Pancreas (tissue), 10 donors: ENCODE data around the gene ITFG1. TPM values are rescaled to one million over a fixed set of nuclear protein-coding genes. Genes with fewer than 3 reads are reported as not detected.
"Not testable (repeated sequence)": the region's sequence is repeated elsewhere in the genome, so short reads cannot be mapped to it uniquely, and the experiment has no call there.

ENCODE experiments used
- ATAC-seq, 4 donors: fragments of 200-7000 bp; cut with Tn5 transposase; one replicate each; pipeline versions ENCODE4 v1.8.0 to v1.9.1; 2020; ENCODE audit warnings: mild to moderate bottlenecking in 4 of 4, moderate library complexity in 4 of 4
- DNase-seq, 6 donors: peaks; one replicate each; pipeline ENCODE4 v3.0.0-alpha.2; 2020
- FAIRE-seq: peaks from 2 replicates; lab custom pipeline; 2012; peaks lifted over from hg19 to GRCh38; lab: Jason Lieb, UNC
- H3K27ac ChIP-seq, 4 donors: fragments of 200-600 bp; sonication (generic); 1 replicate in 3 of 4; 2 replicates in 1 of 4; pipeline versions ENCODE4 v1.5.0 to v1.8.0; 2020
- H3K27me3 ChIP-seq, 4 donors: fragments of 200-600 bp; one replicate each; pipeline ENCODE4 v1.8.0; 2021
- H3K36me3 ChIP-seq, 3 donors: fragments of 200-600 bp; sonication (generic) in 1 of 3; one replicate each; pipeline versions ENCODE4 v1.5.0 to v1.8.0; 2020 to 2021
- H3K4me1 ChIP-seq, 3 donors: fragments of 200-600 bp; one replicate each; pipeline ENCODE4 v1.8.0; 2021
- H3K4me3 ChIP-seq, 4 donors: fragments of 200-600 bp; sonication (generic) in 2 of 4; one replicate each; pipeline versions ENCODE4 v1.5.0 to v1.8.0; 2020 to 2021
- H3K9me3 ChIP-seq, 4 donors: fragments of 200-600 bp; one replicate each; pipeline ENCODE4 v1.8.0; 2021
- CTCF ChIP-seq, 4 donors: fragments of 200-600 bp; sonication (generic) in 3 of 4; IDR thresholded peaks; one replicate each; pipeline versions ENCODE4 v1.5.0 to v1.8.0; 2021; ENCODE audit warnings: antibody characterized with exemption in 4 of 4
- WGBS, 2 donors: extraction: QIAGEN DNeasy Blood & Tissue Kit; methylation state at CpG; one replicate each; pipeline ENCODE4 v1.1.7; 2013; 5-methylcytosine and 5-hydroxymethylcytosine counted together
- intact Hi-C, 3 donors: fragments of 100-400 bp; cut with DNase I; formaldehyde crosslinking; loops; one replicate each; pipeline versions ENCODE4 v1.11.1 to v1.14.2; 2022
- polyA plus RNA-seq, 2 donors: library from polyadenylated mRNA; stranded (reverse); fragments of 200-250 nt; gene quantifications; one replicate each; pipeline ENCODE4 v1.2.3, GENCODE V29; 2013
- total RNA-seq, 6 donors: library from RNA; stranded (reverse); fragmentation: NEBNext Ultra II Directional in 4 of 6; extraction: Animal tissue kit (Norgen Biotek cat#: 25700) in 4 of 6; gene quantifications; one replicate each; pipeline versions ENCODE4 v1.2.1 to v1.2.4, GENCODE V29; 2021 to 2023
- donor health status: healthy with polysubstance abuse.
- donor health status: DM: no; HTN: no; CAD: no; lungs with moderate emphysema.
- donor health status: DM: no; HTN: no; CAD: no.
- donor health status: control.
- donor health status: control.
- donor health status: Bipolar disorder and iron deficiency.
- donor health status: DM: yes; HTN: yes; CAD: no.
- donor health status: DM: no; HTN: no; CAD: no.
- donor health status: DM: no; HTN: no; CAD: no.
- donor health status: DM: yes; HTN: yes; CAD: no.

ITFG1 gene
- total and polyA plus RNA-seq, 8 donors = 5.9 to 33.9 (median 21.2) TPM

GRCh38 chr16:47197536-47198179, 263.2 kb downstream of the ITFG1 start:
- ATAC-seq = no peak
- Histone ChIP-seq H3K4me3 (no peak overlapping the region), H3K27me3 (no peaks in the 10 kb centered on the region), H3K9me3 (no peaks in the 10 kb centered on the region), H3K27ac (no peak overlapping the region), H3K4me1 (no peaks in the 10 kb centered on the region), H3K36me3 (no peaks in the 10 kb centered on the region)
- no peak for DNase-seq
- WGBS, 2 donors = 86 to 89% methylated on average over 6 of the region's 6 CpGs
- TF ChIP-seq CTCF (IDR thresholded peaks at IDR 0.05) = no peak
- no peak for FAIRE-seq
- intact Hi-C loops = no loop called here

- intact Hi-C loops = no loop called here
- FAIRE-seq (no peak), DNase-seq (no peak), ATAC-seq (no peak)
- 94% methylated on average over 5 of the region's 5 CpGs for WGBS, 2 donors
- no peak overlapping the region for H3K4me3 ChIP-seq
- H3K9me3 ChIP-seq = no peaks in the 10 kb centered on the region
- H3K4me1 ChIP-seq = no peaks in the 10 kb centered on the region
- no peaks in the 10 kb centered on the region for H3K36me3 ChIP-seq
- no peaks in the 10 kb centered on the region for H3K27me3 ChIP-seq
- TF ChIP-seq CTCF (IDR thresholded peaks at IDR 0.05) = no peak
- H3K27ac ChIP-seq = no peak overlapping the region
Measured at GRCh38 chr16:47196457-47196856, 264.4 kb downstream of the ITFG1 start.

- no peaks in the 10 kb centered on the region for H3K27me3 ChIP-seq
- H3K27ac ChIP-seq = no peak overlapping the region
- no peak for TF ChIP-seq CTCF (IDR thresholded peaks at IDR 0.05)
- H3K4me3 ChIP-seq = no peak overlapping the region
- intact Hi-C loops = no loop called here
- H3K9me3 ChIP-seq = no peaks in the 10 kb centered on the region
- WGBS, 2 donors = 92 to 98% methylated on average over 3 of the region's 3 CpGs
- no peaks in the 10 kb centered on the region for H3K36me3 ChIP-seq
- H3K4me1 ChIP-seq = no peaks in the 10 kb centered on the region
- no peak for ATAC-seq
- DNase-seq = no peak
- no peak for FAIRE-seq
Measured at GRCh38 chr16:47182318-47182717, 278.5 kb downstream of the ITFG1 start.

- H3K27me3 ChIP-seq, H3K9me3 ChIP-seq, intact Hi-C loops, H3K36me3 ChIP-seq, H3K4me1 ChIP-seq, H3K4me3 ChIP-seq, H3K27ac ChIP-seq, ATAC-seq, FAIRE-seq: not testable (repeated sequence)
- 98 to 100% methylated on average over 16 to 31 of the region's 31 CpGs for WGBS, 2 donors
- DNase-seq = peak in 1 of 6 donors; percentile 49
Measured at GRCh38 chr16:47181066-47181465, 279.8 kb downstream of the ITFG1 start.

- TF ChIP-seq CTCF (IDR thresholded peaks at IDR 0.05) = no peak
- whole genome bisulfite sequencing, 2 donors = 87 to 94% methylated on average over 7 to 8 of the region's 8 CpGs
- H3K4me1 ChIP-seq = no peaks in the 10 kb centered on the region
- intact Hi-C loops = no loop called here
- no peak overlapping the region for H3K27ac ChIP-seq
- FAIRE-seq (no peak), DNase-seq (no peak), ATAC-seq (no peak)
- H3K9me3 ChIP-seq = no peaks in the 10 kb centered on the region
- H3K27me3 ChIP-seq = no peaks in the 10 kb centered on the region
- no peak overlapping the region for H3K4me3 ChIP-seq
- H3K36me3 ChIP-seq = no peaks in the 10 kb centered on the region
Measured at GRCh38 chr16:47180073-47180472, 280.8 kb downstream of the ITFG1 start.
